ENCODE measurements around the gene SLC19A2. TPM values are rescaled to one million over a fixed set of nuclear protein-coding genes. Genes with fewer than 3 reads are reported as not detected.

Gene SLC19A2
- total RNA-seq, 2 experiments from 2014 or later: 8.6 to 9.4 TPM

DNA sequence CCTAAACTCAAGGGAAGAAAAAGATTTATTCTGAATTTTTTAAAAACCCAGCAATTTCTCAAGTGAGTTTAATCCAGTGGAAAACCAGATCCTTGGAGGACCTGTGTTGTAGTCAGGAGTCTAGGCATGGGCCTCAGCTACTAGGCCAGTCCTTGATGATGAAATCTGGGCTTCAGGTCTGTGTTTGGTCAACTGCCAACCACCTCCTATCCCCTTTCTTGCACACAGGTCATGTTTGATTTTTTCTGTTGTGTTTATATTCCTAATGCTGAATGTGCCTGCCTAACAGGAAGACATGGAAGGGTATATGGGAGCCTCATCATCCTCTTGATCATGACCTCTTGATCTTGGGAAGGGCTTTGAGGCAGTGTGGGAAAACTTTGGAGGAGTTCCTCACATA is 38.2 kb upstream of the SLC19A2 start:
- Mint-ChIP-seq H3K27me3 (no peaks in the 10 kb centered on the region), H3K4me1 (ENCODE audit: low read depth) (no peaks in the 10 kb centered on the region), H3K27ac (no peak overlapping the region), H3K4me3 (no peak overlapping the region), H3K36me3 (peaks cover 76% of the 10 kb centered on the region), H3K9me3 (no peaks in the 10 kb centered on the region)
- DNase-seq: no peak
- ChIA-PET POLR2A (no interaction called here), CTCF (no interaction called here)
- intact Hi-C loops (cut with micrococcal nuclease): no loop called here

DNA sequence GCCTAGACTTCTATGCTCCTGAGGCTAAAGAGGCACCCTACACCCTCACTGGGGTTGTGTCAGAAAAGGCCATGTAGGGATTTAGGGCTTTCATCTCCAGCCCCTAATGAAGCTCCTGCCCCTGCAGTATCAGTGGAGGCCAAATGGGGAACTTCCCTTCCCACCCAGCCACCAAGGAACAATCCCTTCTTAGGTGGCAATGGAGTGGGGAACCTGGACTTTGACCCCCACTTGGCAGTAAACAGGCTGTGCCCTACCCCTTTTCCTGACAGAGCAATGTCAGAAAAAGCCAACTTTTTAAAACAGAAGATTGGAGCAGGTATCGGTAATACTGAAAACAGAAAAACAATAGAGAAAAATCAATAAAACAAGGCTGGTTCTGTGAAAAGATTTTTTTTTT is 35.5 kb upstream of the SLC19A2 start:
- ChIA-PET POLR2A (no interaction called here), CTCF (no interaction called here)
- Mint-ChIP-seq H3K36me3 (peaks cover 74% of the 10 kb centered on the region), H3K4me1 (ENCODE audit: low read depth) (no peaks in the 10 kb centered on the region), H3K27ac (no peak overlapping the region), H3K27me3 (no peaks in the 10 kb centered on the region), H3K4me3 (no peak overlapping the region), H3K9me3 (no peaks in the 10 kb centered on the region)
- no peak for DNase-seq
- intact Hi-C loops (cut with micrococcal nuclease): no loop called here

DNA sequence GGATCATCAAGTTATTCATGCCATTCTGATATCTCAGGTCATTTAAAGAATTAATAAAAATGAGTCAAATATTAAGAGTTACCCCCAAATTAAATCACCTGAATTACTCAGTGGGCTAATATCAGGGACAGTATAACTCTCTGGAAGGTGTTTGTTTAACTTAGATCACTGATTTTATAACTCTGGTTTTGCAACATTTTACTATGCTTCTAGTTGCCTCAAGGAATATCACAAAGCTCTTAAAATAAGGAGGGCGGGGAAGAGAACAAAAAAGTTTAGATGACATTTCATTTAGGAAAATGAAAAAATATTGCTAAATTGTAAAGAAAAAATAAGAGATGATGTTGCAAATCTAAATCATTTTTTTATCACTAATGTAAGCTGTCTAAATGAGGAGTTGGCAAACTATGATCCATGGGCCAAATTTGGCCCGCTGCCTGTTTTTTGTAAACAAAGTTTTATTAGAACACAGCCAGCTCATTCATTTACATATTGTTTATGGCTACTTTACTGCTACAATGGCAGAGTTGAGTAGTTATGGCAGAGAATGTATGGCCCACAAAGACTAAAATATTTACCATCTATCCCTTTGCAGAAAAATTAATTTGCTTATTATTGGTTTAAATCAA is 31.9 kb upstream of the SLC19A2 start:
- intact Hi-C loops (cut with micrococcal nuclease): no loop called here
- H3K9me3 Mint-ChIP-seq: no peaks in the 10 kb centered on the region
- H3K27me3 Mint-ChIP-seq: no peaks in the 10 kb centered on the region
- H3K4me3 Mint-ChIP-seq: no peak overlapping the region
- no peak overlapping the region for H3K27ac Mint-ChIP-seq
- H3K4me1 Mint-ChIP-seq (ENCODE audit: low read depth): peaks cover 2% of the 10 kb centered on the region
- no peak for DNase-seq
- ChIA-PET POLR2A (no interaction called here), CTCF (no interaction called here)
- H3K36me3 Mint-ChIP-seq: peaks cover 79% of the 10 kb centered on the region

DNA sequence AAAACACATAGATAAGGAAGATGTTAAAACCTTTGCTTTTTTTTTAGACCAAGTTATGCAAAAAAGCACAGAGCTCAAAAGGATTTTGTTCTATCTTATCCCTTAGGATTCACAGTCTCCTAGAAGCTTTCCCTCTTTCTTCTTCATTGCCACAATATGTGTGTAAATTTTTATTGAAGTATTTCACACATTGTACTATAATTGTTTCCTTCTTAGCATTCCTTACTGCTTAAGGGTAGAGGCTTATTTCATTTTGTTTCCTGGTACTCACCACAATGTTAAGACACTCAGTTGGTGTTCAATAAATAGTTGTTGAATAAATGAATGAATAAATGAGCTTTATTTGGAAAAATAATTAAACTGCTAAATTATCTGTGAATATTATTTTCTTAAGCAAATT is 29.9 kb upstream of the SLC19A2 start:
- ChIA-PET POLR2A (no interaction called here), CTCF (interaction anchor here (1.3 to 1.5 kb wide), 2 partner anchors 10 to 31 kb away, joined by 3 to 4 read pairs; no protein-coding TSS in a partner anchor)
- H3K27me3 Mint-ChIP-seq: no peaks in the 10 kb centered on the region
- DNase-seq: no peak
- H3K36me3 Mint-ChIP-seq: peaks cover 64% of the 10 kb centered on the region
- no peaks in the 10 kb centered on the region for H3K9me3 Mint-ChIP-seq
- intact Hi-C loops (cut with micrococcal nuclease): no loop called here
- H3K4me1 Mint-ChIP-seq (ENCODE audit: low read depth): peaks cover 14% of the 10 kb centered on the region
- no peak overlapping the region for H3K4me3 Mint-ChIP-seq
- no peak overlapping the region for H3K27ac Mint-ChIP-seq

DNA sequence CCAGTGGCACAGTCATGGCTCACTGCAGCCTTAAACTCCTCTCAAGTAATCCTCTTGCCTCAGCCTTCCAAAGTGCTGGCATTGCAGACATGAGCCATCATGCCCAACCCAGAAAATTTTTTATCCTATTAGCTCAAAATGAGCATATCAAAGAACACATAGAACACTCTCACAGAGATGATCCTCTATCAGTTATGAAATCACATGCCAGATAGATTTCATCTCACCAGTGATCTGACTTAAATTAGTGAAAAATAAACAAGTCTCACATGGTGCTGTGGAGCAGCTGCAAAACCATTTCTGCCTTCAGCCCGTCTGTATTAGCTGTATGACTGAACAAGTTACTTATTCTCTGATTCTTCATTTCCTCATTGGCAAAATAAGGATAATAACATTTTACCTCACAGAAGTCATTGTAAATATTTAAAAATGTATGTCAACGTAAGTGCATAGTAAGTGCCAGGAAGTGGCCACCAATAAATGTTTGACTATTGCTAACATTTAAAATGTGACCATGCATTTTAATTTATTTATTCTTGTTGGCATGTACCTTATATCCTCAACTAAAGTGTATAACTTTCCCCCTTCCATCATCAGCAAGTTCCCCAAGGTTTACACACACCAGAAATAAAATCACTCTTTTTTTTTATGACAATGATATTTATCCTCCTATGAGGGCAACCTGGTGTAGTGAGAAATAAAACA is 29.0 kb upstream of the SLC19A2 start:
- ChIA-PET POLR2A (no interaction called here), CTCF (interaction anchor here (0.6 kb wide), 1 partner anchor 730 kb away, joined by 3 read pairs; no protein-coding TSS in a partner anchor)
- H3K9me3 Mint-ChIP-seq: no peaks in the 10 kb centered on the region
- intact Hi-C loops (cut with micrococcal nuclease): no loop called here
- H3K36me3 Mint-ChIP-seq: peaks cover 56% of the 10 kb centered on the region
- peaks cover 14% of the 10 kb centered on the region for H3K4me1 Mint-ChIP-seq (ENCODE audit: low read depth)
- DNase-seq: no peak
- H3K27ac Mint-ChIP-seq: no peak overlapping the region
- no peaks in the 10 kb centered on the region for H3K27me3 Mint-ChIP-seq
- H3K4me3 Mint-ChIP-seq: no peak overlapping the region

DNA sequence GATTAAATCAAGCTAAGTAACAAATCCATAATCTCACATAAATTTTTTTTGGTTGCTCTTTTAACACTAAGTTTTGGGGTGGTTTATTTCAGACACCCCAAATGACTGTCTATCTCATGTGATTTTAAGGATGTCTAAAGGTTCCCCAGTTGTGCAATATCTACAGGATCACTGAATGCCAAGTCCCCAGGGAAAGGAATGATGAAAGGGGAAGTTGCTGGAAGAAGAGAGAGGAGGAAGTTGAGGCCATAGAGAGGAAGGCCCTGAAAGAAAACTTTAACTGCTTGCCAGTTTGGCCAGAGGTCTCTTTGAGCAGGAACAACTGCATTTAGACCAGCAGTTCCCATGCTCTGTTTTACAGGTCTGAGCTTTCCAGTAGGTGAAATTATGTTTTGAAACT is 27.5 kb upstream of the SLC19A2 start:
- Mint-ChIP-seq H3K27ac (no peak overlapping the region), H3K4me1 (ENCODE audit: low read depth) (peaks cover 24% of the 10 kb centered on the region), H3K36me3 (peaks cover 47% of the 10 kb centered on the region), H3K9me3 (no peaks in the 10 kb centered on the region), H3K27me3 (no peaks in the 10 kb centered on the region), H3K4me3 (no peak overlapping the region)
- CTCF ChIA-PET: no interaction called here
- POLR2A ChIA-PET: no interaction called here
- intact Hi-C loops (cut with micrococcal nuclease): no loop called here
- DNase-seq: no peak

DNA sequence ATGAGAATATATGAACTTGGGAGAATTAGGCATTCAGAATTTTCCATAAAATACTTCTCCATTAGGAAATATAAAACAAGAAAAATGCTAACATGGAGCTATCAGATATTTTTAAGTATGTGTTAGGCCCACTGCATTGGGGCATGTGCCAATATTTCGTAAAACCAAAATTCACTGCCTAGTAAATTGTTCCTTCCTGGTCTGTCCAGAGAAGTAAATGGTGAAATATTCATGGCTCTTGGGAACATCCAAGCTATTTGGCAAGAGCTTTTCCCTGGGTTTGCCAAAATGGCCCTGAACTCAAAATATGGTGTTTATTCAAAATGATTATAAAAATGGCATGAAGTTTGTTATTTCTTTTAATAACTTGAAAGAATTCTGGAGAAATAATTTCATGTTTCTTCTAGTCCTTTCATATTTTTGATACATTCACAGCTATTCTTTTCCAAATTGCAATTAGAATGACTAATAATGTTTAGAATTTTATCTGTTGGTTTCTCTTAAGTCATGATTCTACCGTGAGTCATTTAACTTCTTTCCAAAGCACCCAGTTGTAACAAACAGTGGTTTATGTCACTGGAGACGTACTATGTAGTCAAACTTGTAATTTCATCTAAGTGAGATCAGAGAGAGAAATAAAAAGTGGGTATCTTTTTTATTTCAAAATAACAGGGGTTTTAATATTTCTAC is 25.7 kb upstream of the SLC19A2 start:
- ChIA-PET CTCF (interaction anchor here (0.6 to 1.3 kb wide), 3 partner anchors 20 to 97 kb away, joined by 3 to 4 read pairs (median 4); no protein-coding TSS in a partner anchor), POLR2A (interaction anchor here (1.9 kb wide), 1 partner anchor 20 kb away, joined by 11 read pairs; no protein-coding TSS in a partner anchor)
- H3K27me3 Mint-ChIP-seq: no peaks in the 10 kb centered on the region
- peaks cover 30% of the 10 kb centered on the region for H3K36me3 Mint-ChIP-seq
- H3K9me3 Mint-ChIP-seq: no peaks in the 10 kb centered on the region
- H3K27ac Mint-ChIP-seq: no peak overlapping the region
- intact Hi-C loops (cut with micrococcal nuclease): loop anchor here (1.0 to 2.0 kb wide), 2 partner anchors 15 to 22 kb away; no protein-coding TSS in a partner anchor
- H3K4me1 Mint-ChIP-seq (ENCODE audit: low read depth): peaks cover 26% of the 10 kb centered on the region
- no peak for DNase-seq
- no peak overlapping the region for H3K4me3 Mint-ChIP-seq

DNA sequence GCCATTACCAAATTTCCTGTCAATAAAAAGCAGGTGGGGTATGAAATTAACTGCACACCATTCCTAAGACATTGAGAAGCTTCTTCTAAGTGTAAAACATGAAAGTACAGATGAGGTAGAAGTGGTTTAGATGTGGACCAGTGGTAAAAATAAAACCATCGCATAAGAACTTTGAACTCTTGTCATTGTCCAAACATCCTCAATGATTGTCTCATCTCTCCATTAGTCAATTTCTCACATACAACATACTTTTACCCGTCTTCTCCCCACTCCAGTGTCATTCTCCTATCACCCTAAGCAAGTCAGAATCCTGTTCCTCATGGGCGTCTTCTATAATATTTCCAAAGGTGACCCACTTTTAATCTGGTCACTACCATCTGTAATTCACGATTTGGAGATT is 24.3 kb upstream of the SLC19A2 start:
- no peaks in the 10 kb centered on the region for H3K9me3 Mint-ChIP-seq
- H3K36me3 Mint-ChIP-seq: peaks cover 19% of the 10 kb centered on the region
- H3K4me1 Mint-ChIP-seq (ENCODE audit: low read depth): peaks cover 26% of the 10 kb centered on the region
- no peak overlapping the region for H3K27ac Mint-ChIP-seq
- POLR2A ChIA-PET: interaction anchor here (1.6 to 1.9 kb wide), 2 partner anchors 18 to 24 kb away, joined by 4 to 11 read pairs; no protein-coding TSS in a partner anchor
- DNase-seq: no peak
- intact Hi-C loops (cut with micrococcal nuclease): loop anchor here (2.0 kb wide), 1 partner anchor 13 kb away; no protein-coding TSS in a partner anchor
- no peak overlapping the region for H3K4me3 Mint-ChIP-seq
- H3K27me3 Mint-ChIP-seq: no peaks in the 10 kb centered on the region
- CTCF ChIA-PET: no interaction called here

DNA sequence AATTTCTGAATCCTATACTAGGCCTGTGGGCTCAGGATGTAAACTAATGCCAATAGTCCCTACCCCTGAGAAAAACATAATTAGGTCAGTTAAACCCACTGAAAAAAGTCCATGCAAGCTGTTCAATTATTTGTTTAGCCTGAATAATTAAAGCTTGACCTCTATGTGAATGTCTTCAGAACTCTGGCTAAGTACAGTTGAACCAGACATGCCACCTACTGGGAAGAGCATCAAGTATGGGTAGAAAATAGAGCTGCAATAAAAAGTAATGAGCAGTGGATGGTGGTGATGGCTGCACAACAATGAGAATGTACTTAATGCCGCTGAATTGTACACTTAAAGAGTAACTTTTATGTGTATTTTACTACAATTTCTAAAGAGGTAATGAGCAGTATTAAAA is 23.6 kb upstream of the SLC19A2 start:
- Mint-ChIP-seq H3K4me1 (ENCODE audit: low read depth) (peaks cover 26% of the 10 kb centered on the region), H3K9me3 (no peaks in the 10 kb centered on the region), H3K4me3 (no peak overlapping the region), H3K27ac (no peak overlapping the region), H3K27me3 (no peaks in the 10 kb centered on the region), H3K36me3 (peaks cover 12% of the 10 kb centered on the region)
- intact Hi-C loops (cut with micrococcal nuclease): no loop called here
- ChIA-PET POLR2A (interaction anchor here (1.6 kb wide), 1 partner anchor 23 kb away, joined by 4 read pairs; no protein-coding TSS in a partner anchor), CTCF (interaction anchor here (1.7 kb wide), 1 partner anchor 37 kb away, joined by 6 read pairs; no protein-coding TSS in a partner anchor)
- no peak for DNase-seq

DNA sequence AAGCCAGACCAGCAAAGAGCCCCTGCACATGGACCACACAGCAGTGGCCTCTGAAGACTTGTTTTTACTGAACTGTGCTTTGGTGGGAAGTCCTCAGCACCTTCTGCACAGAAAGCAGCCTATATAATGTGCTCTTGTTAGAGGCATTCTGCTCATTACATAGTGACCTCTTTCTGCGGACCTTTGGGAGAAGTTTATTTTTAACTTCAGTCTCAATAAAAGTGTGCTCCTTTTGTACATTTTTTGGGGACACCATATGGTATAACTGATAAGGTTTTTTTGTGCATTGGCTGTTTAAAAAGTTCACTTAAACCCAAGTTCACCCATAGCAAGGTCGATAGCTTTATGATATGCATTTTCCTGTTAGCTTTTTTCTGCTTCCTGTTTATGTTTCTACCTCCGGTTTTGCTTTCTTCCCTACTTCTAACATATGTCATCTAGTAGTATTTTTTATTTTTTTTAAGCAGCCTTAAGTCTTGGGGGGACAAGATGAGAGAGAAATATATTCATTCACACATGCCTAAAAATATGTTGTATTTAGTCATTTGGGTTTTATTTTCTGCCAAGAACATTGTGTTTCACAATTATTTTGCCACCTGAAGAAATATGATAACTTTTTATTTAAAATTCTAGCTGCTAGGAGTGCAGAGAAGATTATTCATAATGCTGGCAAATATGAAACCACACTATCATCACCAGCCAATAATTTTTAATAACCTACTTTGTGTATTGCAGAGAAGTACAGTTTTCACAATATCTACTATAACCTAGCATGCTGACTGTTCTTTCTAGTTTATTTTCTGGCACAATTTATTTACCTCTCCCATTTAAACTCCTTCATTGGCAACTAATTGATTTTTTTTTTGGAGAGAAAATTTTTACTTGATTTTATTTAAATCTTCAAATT is 22.9 kb upstream of the SLC19A2 start:
- CTCF ChIA-PET: interaction anchor here (1.7 kb wide), 1 partner anchor 38 kb away, joined by 6 read pairs; no protein-coding TSS in a partner anchor
- DNase-seq: no peak
- peaks cover 26% of the 10 kb centered on the region for H3K4me1 Mint-ChIP-seq (ENCODE audit: low read depth)
- intact Hi-C loops (cut with micrococcal nuclease): no loop called here
- no peaks in the 10 kb centered on the region for H3K27me3 Mint-ChIP-seq
- no peak overlapping the region for H3K27ac Mint-ChIP-seq
- H3K4me3 Mint-ChIP-seq: no peak overlapping the region
- peaks cover 8% of the 10 kb centered on the region for H3K36me3 Mint-ChIP-seq
- no peaks in the 10 kb centered on the region for H3K9me3 Mint-ChIP-seq
- POLR2A ChIA-PET: interaction anchor here (0.7 to 1.0 kb wide), 3 partner anchors 10 to 22 kb away, joined by 3 to 5 read pairs (median 4); partner anchors contain the start of gene SLC19A2

DNA sequence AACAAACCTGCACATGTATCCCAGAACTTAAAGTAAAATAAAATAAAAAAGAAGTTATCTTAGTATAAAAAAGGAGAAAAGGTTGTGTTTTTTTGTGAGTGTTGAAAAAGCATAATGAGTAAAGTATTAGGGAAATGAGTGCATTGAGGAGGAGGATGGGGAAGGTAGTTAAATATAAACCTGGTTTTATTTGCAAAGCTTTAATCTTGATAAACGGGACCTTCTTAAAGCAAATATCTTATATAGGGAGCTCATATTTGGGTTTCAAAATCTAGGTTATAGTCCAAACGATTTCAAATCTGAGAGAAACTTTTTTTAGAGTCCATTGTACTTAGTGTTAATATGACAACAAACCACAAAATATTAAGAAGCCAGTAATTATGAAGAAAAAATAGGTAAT is 21.7 kb upstream of the SLC19A2 start:
- POLR2A ChIA-PET: interaction anchor here (1.0 kb wide), 1 partner anchor 13 kb away, joined by 3 read pairs; no protein-coding TSS in a partner anchor
- Mint-ChIP-seq H3K27me3 (no peaks in the 10 kb centered on the region), H3K4me1 (ENCODE audit: low read depth) (peaks cover 22% of the 10 kb centered on the region), H3K9me3 (peaks cover 2% of the 10 kb centered on the region), H3K27ac (no peak overlapping the region), H3K4me3 (no peak overlapping the region), H3K36me3 (peaks cover 2% of the 10 kb centered on the region)
- intact Hi-C loops (cut with micrococcal nuclease): no loop called here
- no peak for DNase-seq
- CTCF ChIA-PET: no interaction called here
